K562 (cell line): ENCODE results near the gene IL1B. TPM values are rescaled to one million over a fixed set of nuclear protein-coding genes. Genes with fewer than 3 reads are reported as not detected.

Experiments used
- ASH1L ChIP-seq: fragments of 450-650 bp; IDR thresholded peaks from 2 replicates; pipeline ENCODE4 v1.6.1; 2018; ENCODE audit warnings: borderline replicate concordance, mild to moderate bottlenecking, low read depth; ENCODE audit not compliant: partially characterized antibody
- BCOR ChIP-seq: fragments of 450-650 bp; IDR thresholded peaks from 2 replicates; pipeline ENCODE4 v1.6.1; 2016
- C11orf30 ChIP-seq: fragments of 450-650 bp; IDR thresholded peaks from 2 replicates; pipeline ENCODE4 v1.6.1; 2016; ENCODE audit warnings: low read depth, mild to moderate bottlenecking
- CREB3L1 ChIP-seq: fragments of 450-650 bp; IDR thresholded peaks from 2 replicates; pipeline ENCODE4 v1.6.1; 2014; ENCODE audit warnings: low read depth, mild to moderate bottlenecking, moderate library complexity, borderline replicate concordance
- E2F6 ChIP-seq, 2 experiments: IDR thresholded peaks; 2 replicates each; pipeline ENCODE4 v1.6.1; 2011; ENCODE audit warnings: borderline replicate concordance in 1 of 2, control low read depth in 1 of 2, low read depth in 1 of 2, low read length in 1 of 2, mild to moderate bottlenecking in 1 of 2, mixed read lengths in 1 of 2, moderate library complexity in 1 of 2; ENCODE audit not compliant: insufficient read depth in 1 of 2, insufficient read length in 1 of 2, poor library complexity in 1 of 2, severe bottlenecking in 1 of 2; ENCODE audit errors: extremely low read depth in 1 of 2
- EHMT2 ChIP-seq: fragments of 450-650 bp; IDR thresholded peaks from 2 replicates; pipeline ENCODE4 v1.6.1; 2018; ENCODE audit warnings: antibody characterized with exemption
- ETS2 ChIP-seq: IDR thresholded peaks from 2 replicates; pipeline ENCODE4 v1.6.1; 2016; ENCODE audit warnings: borderline replicate concordance, missing genetic modification characterization, mild to moderate bottlenecking, moderate library complexity, missing compliant biosample characterization; ENCODE audit not compliant: poor library complexity, severe bottlenecking
- GATA2 ChIP-seq: sonication (generic); formaldehyde crosslinking; IDR thresholded peaks from 2 replicates; pipeline ENCODE4 v1.4.0; 2020; ENCODE audit warnings: mild to moderate bottlenecking, missing genetic modification reagents
- GATAD2B ChIP-seq: fragments of 450-650 bp; IDR thresholded peaks from 2 replicates; pipeline ENCODE4 v1.6.1; 2017; ENCODE audit warnings: mild to moderate bottlenecking, borderline replicate concordance
- LARP7 ChIP-seq: fragments of 450-650 bp; IDR thresholded peaks from 2 replicates; pipeline ENCODE4 v1.6.1; 2016
- MECOM ChIP-seq: fragments of 250-450 bp; sonication (Bioruptor Pico); IDR thresholded peaks from 2 replicates; pipeline ENCODE4 v1.8.0; 2022; ENCODE audit warnings: inconsistent platforms
- NFIC ChIP-seq: fragments of 450-650 bp; IDR thresholded peaks from 2 replicates; pipeline ENCODE4 v1.6.1; 2017; ENCODE audit warnings: mild to moderate bottlenecking, inconsistent platforms
- SRSF3 ChIP-seq: fragments of 200-400 bp; formaldehyde crosslinking; IDR thresholded peaks from 2 replicates; pipeline ENCODE4 v1.6.1; 2016; ENCODE audit warnings: mild to moderate bottlenecking, low read length, moderate library complexity; ENCODE audit not compliant: insufficient read depth
- TAF9B ChIP-seq: fragments of 450-650 bp; IDR thresholded peaks from 2 replicates; pipeline ENCODE4 v1.6.1; 2018; ENCODE audit warnings: mild to moderate bottlenecking; ENCODE audit not compliant: partially characterized antibody
- TEAD4 ChIP-seq, 2 experiments: sonication (generic) in 1 of 2; formaldehyde crosslinking in 1 of 2; IDR thresholded peaks; 2 replicates each; pipeline versions ENCODE4 v1.6.1 to v1.8.0; 2012 to 2022; ENCODE audit warnings: borderline replicate concordance in 1 of 2, inconsistent platforms in 1 of 2, low read length in 1 of 2, mild to moderate bottlenecking in 1 of 2, missing genetic modification reagents in 1 of 2
- THRA ChIP-seq: fragments of 450-650 bp; IDR thresholded peaks from 2 replicates; pipeline ENCODE4 v1.6.1; 2017; ENCODE audit warnings: mild to moderate bottlenecking, moderate library complexity
- ZBTB26 ChIP-seq: fragments of 450-650 bp; formaldehyde crosslinking; IDR thresholded peaks from 2 replicates; pipeline ENCODE4 v1.4.0; 2022; ENCODE audit warnings: missing genetic modification characterization
- ZNF592 ChIP-seq: fragments of 450-650 bp; IDR thresholded peaks from 2 replicates; pipeline ENCODE4 v1.6.1; 2017; ENCODE audit warnings: antibody characterized with exemption, mild to moderate bottlenecking
- polyA plus RNA-seq, 8 experiments: library from polyadenylated mRNA; depleted of rRNA in 4 of 8; stranded (reverse) in 5 of 8; unstranded in 3 of 8; fragments of >200 nt; fragmentation: Nextera tagmentation in 2 of 8; fragmentation: Illumina TruSeq in 1 of 8; extraction: Ambion mirVana in 2 of 8; extraction: Trizol in 1 of 8; gene quantifications; 2 replicates each; pipeline versions ENCODE4 v1.2.1 to v1.2.3, GENCODE V29; 2011 to 2014; ENCODE audit warnings: inconsistent platforms in 1 of 8, missing spikeins in 1 of 8
- total RNA-seq, 7 experiments: library from RNA; depleted of rRNA in 6 of 7; stranded (reverse); fragments of >200 nt in 6 of 7; fragmentation: Illumina TruSeq in 2 of 7; extraction: Trizol in 2 of 7; gene quantifications; 2 replicates each; pipeline versions ENCODE4 v1.2.1 to v1.2.3, GENCODE V29; 2011 to 2021; ENCODE audit warnings: low replicate concordance in 1 of 7

The IL1B gene
- total and polyA plus RNA-seq, 9 of the 15 experiments (the other 6 are each of a cell fraction or from before 2014, with no cell fraction given), result 0.29 TPM; not detected in 8

GRCh38 chr2:112794131-112794733 is 42.3 kb downstream of the IL1B start (continued):
- TF ChIP-seq CREB3L1 (peak; percentile 92), NFIC (peak; percentile 19; the same call in 1 of the 2 replicates), LARP7 (no peak), ASH1L (peak; percentile 46), ZNF592 (peak; percentile 98), C11orf30 (peak; percentile 94), ZBTB26 (peak; percentile 8; the same call in 1 of the 2 replicates), TAF9B (peak; percentile 89), TEAD4 (IDR thresholded peaks at IDR 0.05; ENCODE audit: low read length) (peak; percentile 78), TEAD4 (CRISPR knock-in tag; IDR thresholded peaks at IDR 0.05; ENCODE audit: borderline replicate concordance) (no peak), MECOM (peak; percentile 87), BCOR (peak; percentile 27; the same call in 1 of the 2 replicates), THRA (no peak), GATAD2B (0 out of 2 replicates have a peak, but pooled peaks have one; percentile 10), SRSF3 (no peak), GATA2 (0 out of 2 replicates have a peak, but pooled peaks have one; percentile 34), ETS2 (tag) (no peak), E2F6 (IDR thresholded peaks at IDR 0.05; ENCODE audit: borderline replicate concordance in 1 of 2, extremely low read depth in 1 of 2, insufficient read depth in 1 of 2, insufficient read length in 1 of 2, low read depth in 1 of 2, low read length in 1 of 2, poor library complexity in 1 of 2, severe bottlenecking in 1 of 2) (peak; percentile 71 to 77), EHMT2 (peak; percentile 95)
